Measurements from ENCODE around the gene JADE2.
"Not testable (repeated sequence)": the region's sequence is repeated elsewhere in the genome, so short reads cannot be mapped to it uniquely, and the experiment has no call there.

The JADE2 gene

DNA sequence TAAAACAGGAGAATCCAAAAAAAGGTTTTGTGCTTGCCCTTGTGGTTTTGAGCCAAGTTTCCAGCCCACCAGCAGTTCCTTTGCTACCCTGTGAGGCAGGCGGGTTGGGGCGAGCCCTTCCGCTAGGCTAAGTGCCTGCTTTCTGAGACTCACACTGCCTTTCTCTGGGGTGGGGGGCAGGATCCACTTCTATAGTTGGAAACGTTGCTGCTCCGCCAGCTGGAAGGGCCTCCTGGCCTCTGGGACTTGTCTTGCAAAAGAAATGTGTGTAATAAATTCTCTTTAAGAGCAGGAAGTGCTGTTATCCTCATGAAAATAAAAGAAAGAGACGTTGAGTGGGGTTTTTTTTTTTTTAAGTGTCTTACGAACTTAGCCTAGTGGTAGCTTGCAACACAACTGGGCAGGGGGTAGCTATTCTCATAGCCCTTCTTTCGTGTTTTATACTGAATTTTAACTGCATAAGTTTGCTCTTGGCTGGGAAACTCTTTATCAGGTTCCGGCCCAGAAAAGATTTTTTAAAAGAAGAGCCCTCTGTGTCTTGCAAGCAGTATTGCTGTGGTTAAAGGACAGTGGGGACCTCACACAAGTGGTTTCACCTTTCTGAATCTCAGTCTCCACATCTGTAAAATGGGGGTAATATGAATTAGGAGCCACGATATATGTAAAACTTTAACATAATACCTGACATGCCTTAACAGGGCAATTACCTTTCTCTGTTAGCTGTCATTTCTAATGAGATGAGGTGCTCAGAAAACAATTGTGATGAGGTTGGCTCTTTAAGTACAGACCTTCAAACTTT lies 19.8 kb downstream of the JADE2 start:
- Histone ChIP-seq H3K9me3 (no peaks in the 10 kb centered on the region), H3K4me3 (no peak overlapping the region), H3K27me3 (ENCODE audit: low read depth) (no peaks in the 10 kb centered on the region), H3K4me1 (no peaks in the 10 kb centered on the region), H3K36me3 (replicated peaks) (peaks cover 11% of the 10 kb centered on the region; the same call in 1 of the 2 replicates)
- in situ Hi-C loops (cut with MboI; ENCODE audit: low sequenced_read_pairs) = no loop called here
- DNase-seq (ENCODE audit: low spot score in 2 of 2) = no peak

DNA sequence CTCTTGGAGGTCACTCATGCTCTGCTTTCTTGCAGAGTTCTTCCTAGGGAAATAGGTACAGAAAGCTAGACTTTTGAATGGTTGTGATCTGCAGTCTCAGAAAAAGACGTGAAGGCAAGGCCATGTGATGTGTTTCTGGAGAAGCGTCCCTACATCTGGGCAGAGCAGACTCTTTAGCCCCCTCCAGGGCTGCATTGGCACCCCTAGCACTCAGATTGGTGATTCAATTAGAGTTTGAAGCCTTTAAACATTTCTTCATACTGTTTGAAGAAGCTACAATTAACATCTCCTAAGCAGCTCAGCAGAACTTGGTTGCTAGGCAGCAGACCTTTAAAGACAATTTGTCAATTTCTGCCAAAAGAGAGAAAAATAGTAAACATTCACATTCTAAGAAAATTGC lies 21.6 kb downstream of the JADE2 start:
- Histone ChIP-seq H3K27me3 (ENCODE audit: low read depth) (no peaks in the 10 kb centered on the region), H3K4me3 (no peak overlapping the region), H3K36me3 (replicated peaks) (peaks cover 5% of the 10 kb centered on the region; the same call in 1 of the 2 replicates), H3K4me1 (no peaks in the 10 kb centered on the region), H3K9me3 (no peaks in the 10 kb centered on the region)
- in situ Hi-C loops (cut with MboI; ENCODE audit: low sequenced_read_pairs) = no loop called here
- no peak for DNase-seq (ENCODE audit: low spot score in 2 of 2)

DNA sequence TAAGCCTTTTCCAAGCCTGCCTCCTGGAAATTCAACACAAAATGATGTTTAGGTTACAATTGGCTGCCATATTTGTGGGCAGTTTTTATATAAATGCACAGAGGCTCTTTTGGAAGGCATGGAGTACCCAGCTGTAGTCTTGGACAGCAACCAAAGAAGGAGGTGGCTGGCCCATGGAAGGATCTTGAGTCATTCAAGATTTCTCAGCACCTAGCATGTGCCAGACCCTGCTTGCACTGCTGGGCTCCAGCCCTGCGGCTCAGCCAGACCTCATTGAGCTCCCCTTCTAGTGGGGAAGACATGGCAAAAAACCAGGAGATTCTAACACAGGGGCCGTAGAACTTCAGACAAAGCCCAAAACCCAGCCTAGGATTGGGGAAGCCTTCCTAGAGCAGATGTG lies 22.1 kb downstream of the JADE2 start:
- Histone ChIP-seq H3K36me3 (replicated peaks) (peaks cover 10% of the 10 kb centered on the region; the same call in 1 of the 2 replicates), H3K4me1 (no peaks in the 10 kb centered on the region), H3K27me3 (ENCODE audit: low read depth) (no peaks in the 10 kb centered on the region), H3K4me3 (no peak overlapping the region), H3K9me3 (no peaks in the 10 kb centered on the region)
- DNase-seq (ENCODE audit: low spot score in 2 of 2) = no peak
- in situ Hi-C loops (cut with MboI; ENCODE audit: low sequenced_read_pairs) = no loop called here

DNA sequence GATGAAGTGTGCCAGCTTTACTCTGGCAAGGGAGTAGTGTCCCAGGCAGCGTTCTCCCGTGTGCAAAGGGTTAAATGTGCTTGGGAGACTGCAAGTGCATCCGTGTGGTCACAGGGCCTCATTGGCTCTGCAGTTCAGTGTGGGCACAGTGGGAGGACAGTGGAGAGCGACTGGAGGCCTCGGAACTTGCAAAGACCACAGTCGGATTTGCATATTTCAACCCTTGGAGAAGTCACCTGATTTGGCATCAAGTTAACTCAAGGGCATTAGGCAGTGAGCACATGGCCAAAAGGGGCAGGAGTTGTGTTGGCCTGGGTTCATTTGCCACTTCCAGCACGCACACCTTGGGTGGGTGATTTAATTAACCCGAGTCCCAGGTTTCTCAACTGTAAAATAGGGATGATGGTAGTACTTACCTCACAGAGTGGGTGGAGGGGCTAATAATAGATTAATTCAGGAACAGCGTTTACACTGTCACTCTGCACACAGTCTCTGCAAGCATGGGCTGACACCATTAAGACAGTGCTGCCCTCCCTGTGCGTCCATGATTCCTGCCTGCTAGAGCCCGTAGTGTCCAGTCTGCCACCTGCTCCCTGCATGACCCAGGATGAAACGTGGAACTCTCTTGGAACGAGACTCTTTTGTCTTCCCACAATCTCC lies 22.7 kb downstream of the JADE2 start:
- no peaks in the 10 kb centered on the region for H3K4me1 ChIP-seq
- H3K36me3 ChIP-seq (replicated peaks) = peaks cover 10% of the 10 kb centered on the region; the same call in 1 of the 2 replicates
- DNase-seq (ENCODE audit: low spot score in 2 of 2) = no peak
- no peak overlapping the region for H3K4me3 ChIP-seq
- H3K27me3 ChIP-seq (ENCODE audit: low read depth) = no peaks in the 10 kb centered on the region
- H3K9me3 ChIP-seq = no peaks in the 10 kb centered on the region
- in situ Hi-C loops (cut with MboI; ENCODE audit: low sequenced_read_pairs) = no loop called here

DNA sequence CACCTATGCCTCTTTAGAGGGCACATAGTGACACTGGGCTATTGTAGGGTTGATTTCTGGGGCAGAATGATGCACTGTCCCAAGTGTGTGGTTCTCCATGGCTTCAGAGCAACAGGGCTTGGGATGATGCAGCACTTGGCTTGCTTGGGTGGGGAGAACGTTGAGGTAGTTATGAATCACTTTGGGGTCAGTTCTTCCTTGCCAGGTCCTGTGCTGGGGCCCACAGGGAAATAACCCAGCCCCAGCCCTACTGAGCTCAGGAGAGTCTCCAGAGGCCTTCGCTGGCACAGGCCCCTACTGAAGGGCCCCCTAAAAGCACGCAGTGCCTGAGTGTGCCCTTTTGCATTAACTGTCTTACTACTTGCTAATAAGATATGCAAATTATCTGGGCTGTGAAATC lies 24.2 kb downstream of the JADE2 start:
- Histone ChIP-seq H3K36me3 (replicated peaks) (peaks cover 10% of the 10 kb centered on the region; the same call in 1 of the 2 replicates), H3K4me3 (no peak overlapping the region), H3K27me3 (ENCODE audit: low read depth) (no peaks in the 10 kb centered on the region), H3K4me1 (no peaks in the 10 kb centered on the region), H3K9me3 (no peaks in the 10 kb centered on the region)
- in situ Hi-C loops (cut with MboI; ENCODE audit: low sequenced_read_pairs) = no loop called here
- DNase-seq (ENCODE audit: low spot score in 2 of 2) = no peak

DNA sequence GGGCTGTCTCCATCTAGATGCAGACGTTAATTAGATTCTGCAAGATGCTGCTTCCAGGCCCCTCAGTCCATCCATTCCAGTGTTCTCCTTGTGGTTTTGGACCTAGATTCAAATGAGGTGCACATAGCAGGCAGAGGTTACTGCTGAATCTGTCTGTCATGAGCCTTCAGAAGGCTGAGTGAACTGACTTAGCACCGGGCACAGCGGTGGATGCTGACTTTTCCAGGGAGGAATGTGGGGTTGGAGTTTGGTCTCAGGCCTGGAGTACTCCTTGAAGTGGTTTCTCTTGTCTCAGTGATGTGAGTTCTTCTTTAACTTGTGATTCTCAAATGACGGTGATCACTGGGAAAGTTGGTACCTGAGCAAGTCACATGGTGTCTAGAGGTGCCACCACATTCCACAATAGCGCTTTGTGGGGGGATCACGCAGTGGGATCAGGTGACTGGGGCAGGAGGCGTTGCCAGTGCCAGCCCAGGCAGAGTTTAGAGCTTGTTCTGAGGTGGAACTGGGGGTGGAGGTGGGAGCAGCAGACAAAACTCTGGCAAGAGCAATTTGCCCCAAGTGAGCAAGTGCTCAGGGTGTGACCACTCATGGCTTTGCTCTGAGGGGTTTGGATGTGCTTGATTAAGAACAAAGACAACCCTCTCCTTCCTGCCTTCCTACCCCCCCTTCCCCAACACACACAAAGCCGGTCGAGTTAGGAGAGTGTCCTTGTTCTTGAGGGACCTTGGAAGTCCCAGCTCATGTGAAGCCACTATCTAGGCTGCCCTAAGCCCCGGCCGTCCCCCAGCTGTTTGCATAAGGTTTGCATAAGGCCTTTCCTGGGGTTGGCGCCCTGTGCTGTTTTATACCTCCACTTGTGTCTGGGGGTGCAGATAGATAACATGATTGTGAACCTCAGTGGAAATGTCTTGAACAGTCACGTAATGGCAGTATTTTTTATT lies 25.1 kb downstream of the JADE2 start:
- Histone ChIP-seq H3K4me3 (no peak overlapping the region), H3K4me1 (no peaks in the 10 kb centered on the region), H3K27me3 (ENCODE audit: low read depth) (no peaks in the 10 kb centered on the region), H3K36me3 (replicated peaks) (peaks cover 10% of the 10 kb centered on the region; the same call in 1 of the 2 replicates), H3K9me3 (no peaks in the 10 kb centered on the region)
- in situ Hi-C loops (cut with MboI; ENCODE audit: low sequenced_read_pairs) = no loop called here
- no peak for DNase-seq (ENCODE audit: low spot score in 2 of 2)

DNA sequence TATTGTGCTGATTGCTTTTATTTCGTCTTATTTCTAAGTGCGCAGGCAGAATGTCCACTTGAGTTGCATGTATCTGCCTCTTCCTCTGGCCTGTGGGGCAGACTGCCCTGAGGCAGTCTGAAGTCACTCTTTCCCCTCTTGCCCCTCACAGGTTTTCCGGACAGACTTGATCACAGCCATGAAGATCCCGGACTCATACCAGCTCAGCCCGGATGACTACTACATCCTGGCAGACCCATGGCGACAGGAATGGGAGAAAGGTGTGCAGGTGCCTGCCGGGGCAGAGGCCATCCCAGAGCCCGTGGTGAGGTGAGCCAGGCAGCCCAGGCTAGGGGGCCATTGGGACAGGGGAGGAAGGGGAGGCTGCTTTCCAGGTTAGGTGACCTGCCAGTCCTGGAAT lies 26.4 kb downstream of the JADE2 start:
- Histone ChIP-seq H3K4me1 (no peaks in the 10 kb centered on the region), H3K27me3 (ENCODE audit: low read depth) (no peaks in the 10 kb centered on the region), H3K9me3 (no peaks in the 10 kb centered on the region), H3K36me3 (replicated peaks) (peaks cover 10% of the 10 kb centered on the region; the same call in 1 of the 2 replicates), H3K4me3 (no peak overlapping the region)
- in situ Hi-C loops (cut with MboI; ENCODE audit: low sequenced_read_pairs) = no loop called here
- no peak for DNase-seq (ENCODE audit: low spot score in 2 of 2)

DNA sequence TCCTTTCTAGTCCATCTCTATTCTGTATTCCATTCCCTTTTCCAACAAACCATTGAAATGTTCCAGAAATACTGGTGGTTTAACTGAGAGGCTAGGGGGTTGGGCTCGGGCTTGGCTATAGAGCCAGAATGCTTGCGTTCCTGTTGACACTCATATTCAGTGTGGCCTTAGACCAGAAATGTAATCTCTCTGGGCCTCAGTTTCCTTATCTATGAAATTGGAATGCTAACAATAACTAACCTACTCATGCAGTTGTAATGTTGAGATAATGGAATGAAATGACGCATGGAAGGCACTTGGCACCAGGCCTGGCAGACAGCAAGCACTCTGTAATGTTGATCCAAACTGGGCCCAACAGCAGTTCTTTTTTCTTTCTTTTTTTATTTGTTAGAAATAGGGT lies 26.8 kb downstream of the JADE2 start:
- Histone ChIP-seq H3K36me3 (replicated peaks) (peaks cover 10% of the 10 kb centered on the region; the same call in 1 of the 2 replicates), H3K4me1 (no peaks in the 10 kb centered on the region), H3K4me3 (no peak overlapping the region), H3K27me3 (ENCODE audit: low read depth) (no peaks in the 10 kb centered on the region), H3K9me3 (no peaks in the 10 kb centered on the region)
- no peak for DNase-seq (ENCODE audit: low spot score in 2 of 2)
- in situ Hi-C loops (cut with MboI; ENCODE audit: low sequenced_read_pairs) = no loop called here

DNA sequence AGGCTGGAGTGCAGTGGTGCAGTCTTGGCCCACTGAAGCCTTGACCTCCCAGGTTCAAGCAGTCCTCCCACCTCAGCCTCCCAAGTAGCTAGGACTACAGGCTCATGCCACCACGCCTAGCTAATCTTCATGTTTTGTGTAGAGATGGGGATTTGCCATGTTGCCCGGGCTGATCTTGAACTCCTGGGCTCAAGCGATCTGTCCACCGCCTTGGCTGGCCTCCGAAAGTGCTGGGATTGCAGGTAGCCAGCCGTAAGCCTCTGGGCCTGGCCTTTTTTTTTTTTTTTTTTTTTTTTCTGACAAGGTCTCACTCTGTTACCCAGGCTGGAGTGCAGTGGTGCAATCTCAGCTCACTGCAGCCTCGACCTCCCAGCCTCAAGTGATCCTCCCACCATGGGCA lies 27.2 kb downstream of the JADE2 start:
- DNase-seq (ENCODE audit: low spot score in 2 of 2); H3K9me3 ChIP-seq; H3K36me3 ChIP-seq (replicated peaks); in situ Hi-C loops (cut with MboI; ENCODE audit: low sequenced_read_pairs); H3K4me1 ChIP-seq; H3K4me3 ChIP-seq; H3K27me3 ChIP-seq (ENCODE audit: low read depth): not testable (repeated sequence)

DNA sequence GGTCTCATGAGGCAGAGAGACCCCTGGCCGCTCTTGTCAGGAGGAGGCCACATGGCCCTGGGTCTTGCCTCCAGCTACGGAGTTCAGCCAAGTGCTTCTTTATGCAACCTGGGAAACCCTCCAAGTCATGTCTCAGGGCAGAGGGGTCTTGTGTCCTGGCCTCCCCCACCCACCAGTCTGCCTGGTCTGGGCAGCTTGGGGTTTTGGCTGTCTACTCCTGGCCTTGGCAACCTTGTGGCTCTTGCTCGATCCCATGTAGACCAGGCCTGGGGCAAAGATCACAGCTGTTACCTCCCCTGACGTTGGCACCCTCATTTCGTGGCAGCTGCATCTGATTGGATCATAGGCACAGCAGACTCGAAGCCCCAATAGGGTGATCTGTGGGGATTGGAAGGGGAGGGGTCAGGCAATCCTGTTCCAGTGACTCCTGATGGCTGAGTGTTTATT lies 28.4 kb downstream of the JADE2 start:
- in situ Hi-C loops (cut with MboI; ENCODE audit: low sequenced_read_pairs) = no loop called here
- Histone ChIP-seq H3K4me1 (no peaks in the 10 kb centered on the region), H3K36me3 (replicated peaks) (peaks cover 7% of the 10 kb centered on the region; the same call in 1 of the 2 replicates), H3K4me3 (no peak overlapping the region), H3K9me3 (no peaks in the 10 kb centered on the region), H3K27me3 (ENCODE audit: low read depth) (no peaks in the 10 kb centered on the region)
- no peak for DNase-seq (ENCODE audit: low spot score in 2 of 2)

DNA sequence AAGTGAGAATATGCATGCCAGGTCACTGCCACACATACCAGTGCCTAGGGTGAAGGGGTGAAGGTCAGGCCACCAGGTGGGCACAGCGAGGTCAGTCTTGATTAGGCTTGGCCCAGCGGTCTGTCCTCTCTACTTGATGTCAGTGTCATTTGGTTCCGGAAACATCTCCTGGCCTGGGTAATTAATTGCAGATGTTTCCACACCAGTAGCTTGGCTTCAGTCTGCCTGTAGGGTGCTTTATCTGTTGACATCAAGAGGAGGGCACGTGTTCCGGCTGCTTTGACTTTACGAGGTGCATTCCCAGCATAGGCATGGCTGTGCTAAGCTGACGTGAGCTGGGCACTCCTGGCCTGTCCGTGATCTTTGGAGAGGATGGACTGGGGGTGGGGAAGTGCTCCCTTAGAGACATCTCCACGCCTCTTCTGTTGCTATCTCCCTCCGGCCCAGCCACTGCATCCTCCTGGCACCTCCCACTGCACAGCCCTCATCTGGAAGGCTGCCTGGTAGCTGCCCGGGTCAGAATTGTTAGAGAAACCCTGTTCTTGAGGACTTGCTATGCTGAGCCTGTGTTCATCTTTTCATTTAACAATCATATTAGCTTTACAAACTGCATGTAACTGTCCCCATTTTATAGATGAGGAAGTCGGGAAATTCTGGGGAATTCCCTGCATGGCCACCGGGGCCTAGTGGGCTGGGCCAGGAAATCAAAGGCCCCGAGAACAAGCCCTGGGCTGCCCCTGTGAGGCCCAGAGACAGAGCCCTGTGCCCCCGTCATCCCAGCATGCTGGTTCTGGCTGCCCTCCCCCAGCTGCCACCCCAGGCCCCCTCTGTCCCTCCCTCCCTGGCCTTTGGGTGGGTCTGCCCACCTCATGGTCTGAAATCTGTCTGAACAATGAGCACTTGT lies 29.1 kb downstream of the JADE2 start:
- no peak overlapping the region for H3K4me3 ChIP-seq
- in situ Hi-C loops (cut with MboI; ENCODE audit: low sequenced_read_pairs) = no loop called here
- DNase-seq (ENCODE audit: low spot score in 2 of 2) = no peak
- H3K4me1 ChIP-seq = no peaks in the 10 kb centered on the region
- peaks cover 7% of the 10 kb centered on the region; the same call in 1 of the 2 replicates for H3K36me3 ChIP-seq (replicated peaks)
- H3K9me3 ChIP-seq = no peaks in the 10 kb centered on the region
- H3K27me3 ChIP-seq (ENCODE audit: low read depth) = no peaks in the 10 kb centered on the region

DNA sequence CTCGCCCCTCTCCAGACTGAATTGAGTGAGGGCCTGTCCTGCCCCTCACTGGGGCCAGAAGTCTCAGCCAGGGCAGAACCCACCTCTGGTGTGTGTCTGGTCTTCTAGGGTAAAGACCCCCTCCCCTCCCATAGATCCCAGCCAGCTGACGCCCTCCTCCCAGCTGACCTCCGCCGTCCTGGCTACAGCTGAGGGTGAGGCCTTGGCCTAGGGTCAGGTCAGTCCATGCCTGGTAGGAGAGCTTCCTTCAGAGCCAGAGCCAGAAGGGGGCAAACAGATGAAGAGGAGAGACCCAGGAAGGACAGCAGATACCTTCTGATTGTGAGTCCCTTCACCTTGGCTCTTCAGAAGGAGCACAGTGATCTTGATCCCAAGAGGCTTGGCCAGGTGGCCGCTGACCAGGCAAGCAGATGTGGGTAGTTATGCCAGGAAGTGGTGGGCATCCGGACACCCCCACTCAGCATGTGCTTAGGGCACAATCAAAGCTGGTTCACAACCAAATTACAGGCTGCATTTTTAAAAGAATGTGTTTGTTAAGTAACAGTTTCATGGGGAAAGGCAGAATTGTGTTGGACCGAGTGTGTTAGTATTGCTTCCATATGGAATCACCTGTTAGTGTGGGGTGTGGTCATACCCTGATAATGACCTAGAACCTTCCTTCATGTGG lies 29.9 kb downstream of the JADE2 start:
- DNase-seq (ENCODE audit: low spot score in 2 of 2) = no peak
- H3K4me1 ChIP-seq = no peaks in the 10 kb centered on the region
- in situ Hi-C loops (cut with MboI; ENCODE audit: low sequenced_read_pairs) = no loop called here
- H3K9me3 ChIP-seq = no peaks in the 10 kb centered on the region
- no peaks in the 10 kb centered on the region for H3K27me3 ChIP-seq (ENCODE audit: low read depth)
- H3K4me3 ChIP-seq = no peak overlapping the region
- peaks cover 10% of the 10 kb centered on the region for H3K36me3 ChIP-seq (replicated peaks)
